ENCODE results near the gene DTNB. TPM values are rescaled to one million over a fixed set of nuclear protein-coding genes. Genes with fewer than 3 reads are reported as not detected.

The DTNB gene
- total and polyA plus RNA-seq, 2 experiments from 2014 or later, result 31.3 to 33.4 TPM

- Histone ChIP-seq H3K27ac (no peak overlapping the region), H3K4me3 (no peak overlapping the region), H3K4me1 (ENCODE audit: low read depth) (no peaks in the 10 kb centered on the region), H3K9me3 (ENCODE audit: low read depth) (no peaks in the 10 kb centered on the region), H3K36me3 (no peaks in the 10 kb centered on the region), H3K27me3 (no peaks in the 10 kb centered on the region)
- DNase-seq (ENCODE audit: low read depth in 1 of 2, low spot score in 1 of 2), result no peak
- no peak for TF ChIP-seq CTCF (IDR thresholded peaks at IDR 0.05; ENCODE audit: low read depth, low read length)
These were observed 160.7 kb downstream of the DTNB start for GRCh38 chr2:25512707-25513106.

GRCh38 chr2:25506226-25506625, 167.2 kb downstream of the DTNB start:
- no peak for TF ChIP-seq CTCF (IDR thresholded peaks at IDR 0.05; ENCODE audit: low read depth, low read length)
- no peak for DNase-seq (ENCODE audit: low read depth in 1 of 2, low spot score in 1 of 2)

GRCh38 chr2:25505622-25506021, 167.8 kb downstream of the DTNB start:
- Histone ChIP-seq H3K4me3 (no peak overlapping the region), H3K9me3 (ENCODE audit: low read depth) (no peaks in the 10 kb centered on the region), H3K27me3 (no peaks in the 10 kb centered on the region), H3K36me3 (no peaks in the 10 kb centered on the region), H3K4me1 (ENCODE audit: low read depth) (no peaks in the 10 kb centered on the region), H3K27ac (no peak overlapping the region)
- peak in 1 of 2 donors; percentile 35 for DNase-seq (ENCODE audit: low read depth in 1 of 2, low spot score in 1 of 2)
- TF ChIP-seq CTCF (IDR thresholded peaks at IDR 0.05; ENCODE audit: low read depth, low read length), result no peak

More at GRCh38 chr2:25506226-25506625, 167.2 kb downstream of the DTNB start:
- Histone ChIP-seq H3K4me1 (ENCODE audit: low read depth) (no peaks in the 10 kb centered on the region), H3K27ac (no peak overlapping the region), H3K4me3 (no peak overlapping the region), H3K36me3 (no peaks in the 10 kb centered on the region), H3K9me3 (ENCODE audit: low read depth) (no peaks in the 10 kb centered on the region), H3K27me3 (no peaks in the 10 kb centered on the region)

- Histone ChIP-seq H3K4me3 (no peak overlapping the region), H3K36me3 (no peaks in the 10 kb centered on the region), H3K4me1 (ENCODE audit: low read depth) (no peaks in the 10 kb centered on the region), H3K27ac (no peak overlapping the region), H3K27me3 (no peaks in the 10 kb centered on the region), H3K9me3 (ENCODE audit: low read depth) (no peaks in the 10 kb centered on the region)
- no peak for TF ChIP-seq CTCF (IDR thresholded peaks at IDR 0.05; ENCODE audit: low read depth, low read length)
- DNase-seq (ENCODE audit: low read depth in 1 of 2, low spot score in 1 of 2), result peak in 1 of 2 donors; percentile 8
These were observed 168.2 kb downstream of the DTNB start for GRCh38 chr2:25505182-25505581.

GRCh38 chr2:25504266-25504665, 169.1 kb downstream of the DTNB start:
- Histone ChIP-seq H3K27me3 (no peaks in the 10 kb centered on the region), H3K4me3 (no peak overlapping the region), H3K4me1 (ENCODE audit: low read depth) (no peaks in the 10 kb centered on the region), H3K27ac (no peak overlapping the region), H3K36me3 (no peaks in the 10 kb centered on the region), H3K9me3 (ENCODE audit: low read depth) (no peaks in the 10 kb centered on the region)
- no peak for TF ChIP-seq CTCF (IDR thresholded peaks at IDR 0.05; ENCODE audit: low read depth, low read length)
- no peak for DNase-seq (ENCODE audit: low read depth in 1 of 2, low spot score in 1 of 2)

- Histone ChIP-seq H3K27ac (no peak overlapping the region), H3K4me3 (no peak overlapping the region), H3K36me3 (no peaks in the 10 kb centered on the region), H3K9me3 (ENCODE audit: low read depth) (no peaks in the 10 kb centered on the region), H3K27me3 (no peaks in the 10 kb centered on the region), H3K4me1 (ENCODE audit: low read depth) (no peaks in the 10 kb centered on the region)
- no peak for DNase-seq (ENCODE audit: low read depth in 1 of 2, low spot score in 1 of 2)
- no peak for TF ChIP-seq CTCF (IDR thresholded peaks at IDR 0.05; ENCODE audit: low read depth, low read length)
These were observed 174.2 kb downstream of the DTNB start for GRCh38 chr2:25499157-25499556.
